Activated CD8-positive, alpha-beta memory T cell treated with anti-CD3 and anti-CD28 coated beads for 36 hours (primary cell): ENCODE measurements around the gene USP46. TPM values are rescaled to one million over a fixed set of nuclear protein-coding genes. Genes with fewer than 3 reads are reported as not detected.

Experiments used
- CTCF ChIA-PET: fragments of 350-600 bp; sonication (Branson Sonifier 250); formaldehyde crosslinking; loops from one replicate; lab custom pipeline; 2021; ENCODE audit warnings: antibody characterized with exemption; lab: Charles Lee
- POLR2A ChIA-PET: fragments of 350-600 bp; sonication (Branson Sonifier 250); formaldehyde crosslinking; loops from one replicate; lab custom pipeline; 2021; ENCODE audit warnings: antibody characterized with exemption; lab: Charles Lee
- total RNA-seq, 2 experiments: library from RNA; stranded (reverse); gene quantifications; one replicate each; pipeline ENCODE4 v1.2.3, GENCODE V29; 2021

Gene USP46
- total RNA-seq, 2 experiments from 2014 or later = 12.4 to 13.3 TPM

GRCh38 chr4:52548818-52549570, 110.1 kb downstream of the USP46 start:
- ChIA-PET CTCF (interaction anchor here (1.0 kb wide), 1 partner anchor 1685 kb away, joined by 3 read pairs; no protein-coding TSS in a partner anchor), POLR2A (no interaction called here)

- CTCF ChIA-PET = interaction anchor here (0.9 to 1.5 kb wide), 7 partner anchors 41 to 440 kb away, joined by 3 to 5 read pairs (median 4); no protein-coding TSS in a partner anchor
- POLR2A ChIA-PET = interaction anchor here (1.4 kb wide), 1 partner anchor 166 kb away, joined by 3 read pairs; no protein-coding TSS in a partner anchor
Observed at GRCh38 chr4:52546449-52546848, 112.7 kb downstream of the USP46 start.

GRCh38 chr4:52545099-52546069, 113.7 kb downstream of the USP46 start:
- POLR2A ChIA-PET = no interaction called here
- CTCF ChIA-PET = interaction anchor here (0.6 to 1.5 kb wide), 16 partner anchors 12 to 1688 kb away, joined by 3 to 7 read pairs (median 3); no protein-coding TSS in a partner anchor

Other genes starting within 250 kb of the USP46 start
- under 1 TPM; 0.13 to 0.21 TPM for gene ERVMER34-1, start 92.1 kb upstream of the USP46 start, total RNA-seq
- under 1 TPM in 1 of 2 experiments, not detected in 1; 0.30 TPM for gene RASL11B, start 203.0 kb upstream of the USP46 start, total RNA-seq